ENCODE results near the gene MYCBPAP.

MYCBPAP gene

DNA sequence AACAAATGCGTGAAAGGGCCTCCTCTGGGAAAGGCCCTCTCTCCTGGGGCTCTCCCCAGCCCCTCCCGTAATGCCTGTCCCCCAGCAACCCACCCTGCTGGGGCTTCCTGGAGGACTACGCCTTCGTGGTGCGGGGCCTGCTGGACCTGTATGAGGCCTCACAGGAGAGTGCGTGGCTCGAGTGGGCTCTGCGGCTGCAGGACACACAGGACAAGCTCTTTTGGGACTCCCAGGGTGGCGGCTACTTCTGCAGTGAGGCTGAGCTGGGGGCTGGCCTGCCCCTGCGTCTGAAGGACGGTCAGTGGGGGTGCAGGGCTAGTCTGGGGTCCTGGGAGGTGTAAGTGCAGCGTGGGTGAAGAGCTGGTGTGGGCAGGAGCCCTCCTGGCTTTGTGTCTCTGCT is 43.6 kb downstream of the MYCBPAP start:
- Mint-ChIP-seq H3K27ac (no peak overlapping the region), H3K36me3 (ENCODE audit: low read depth) (no peaks in the 10 kb centered on the region), H3K4me1 (ENCODE audit: low read depth) (peaks cover 3% of the 10 kb centered on the region), H3K9me3 (no peaks in the 10 kb centered on the region), H3K27me3 (peaks cover 5% of the 10 kb centered on the region), H3K4me3 (no peak overlapping the region)
- DNase-seq, result no peak

DNA sequence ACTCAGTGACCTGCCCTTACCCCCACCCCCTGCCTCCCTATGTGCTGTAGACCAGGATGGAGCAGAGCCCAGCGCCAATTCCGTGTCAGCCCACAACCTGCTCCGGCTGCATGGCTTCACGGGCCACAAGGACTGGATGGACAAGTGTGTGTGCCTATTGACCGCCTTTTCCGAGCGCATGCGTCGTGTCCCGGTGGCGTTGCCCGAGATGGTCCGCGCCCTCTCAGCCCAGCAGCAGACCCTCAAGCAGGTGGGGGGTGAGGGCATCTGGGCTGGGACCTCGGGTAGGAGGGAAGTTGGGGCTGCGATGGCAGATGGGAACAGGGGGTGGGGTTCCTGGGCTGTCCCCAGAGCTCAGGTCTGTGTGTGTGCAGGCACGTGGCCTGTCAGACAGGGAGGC is 46.0 kb downstream of the MYCBPAP start:
- Mint-ChIP-seq H3K36me3 (ENCODE audit: low read depth) (no peaks in the 10 kb centered on the region), H3K27me3 (peaks cover 26% of the 10 kb centered on the region), H3K4me1 (ENCODE audit: low read depth) (peaks cover 3% of the 10 kb centered on the region), H3K27ac (no peak overlapping the region), H3K4me3 (no peak overlapping the region), H3K9me3 (no peaks in the 10 kb centered on the region)
- DNase-seq, result no peak

DNA sequence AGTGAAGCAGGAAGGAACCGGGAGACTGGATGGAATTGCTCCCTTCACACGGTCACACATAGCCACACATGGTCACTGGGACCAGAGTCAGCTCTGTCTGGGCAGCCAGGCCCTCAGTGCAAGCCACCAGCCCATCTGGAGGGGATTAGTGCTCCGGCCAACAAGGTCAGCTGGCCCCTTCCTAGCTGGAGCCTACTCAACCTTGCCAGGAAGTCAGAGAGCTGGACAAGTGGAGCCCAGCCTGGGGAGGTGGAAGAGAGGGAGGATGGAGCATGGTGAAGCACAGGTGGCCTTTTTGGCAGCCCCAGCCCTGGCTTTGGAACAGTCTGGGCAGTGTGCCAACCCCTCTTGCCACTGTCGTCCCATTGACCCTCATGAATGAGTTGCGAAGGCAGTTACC is 48.6 kb downstream of the MYCBPAP start:
- peaks cover 38% of the 10 kb centered on the region for H3K27me3 Mint-ChIP-seq

DNA sequence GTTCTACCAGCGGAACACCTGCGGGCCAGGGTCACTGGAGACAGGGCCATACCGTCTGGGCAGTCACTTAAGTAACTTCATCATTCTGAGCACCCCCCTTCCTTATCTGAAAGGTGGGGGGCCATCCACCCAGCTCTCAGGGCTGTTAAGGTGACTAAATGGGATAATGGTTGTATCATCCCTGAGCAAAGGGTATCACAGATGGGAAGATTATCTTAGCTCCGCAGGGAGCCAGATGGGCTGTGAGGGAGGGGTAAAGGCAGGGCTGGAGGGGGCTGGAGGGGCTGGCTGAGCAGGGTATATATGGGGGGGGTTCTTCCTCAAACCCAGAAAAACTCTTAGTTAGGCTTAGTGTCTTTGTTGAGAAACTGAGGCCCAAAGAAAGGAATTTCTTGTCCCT is 49.4 kb downstream of the MYCBPAP start:
- Mint-ChIP-seq H3K4me1 (ENCODE audit: low read depth) (peaks cover 19% of the 10 kb centered on the region), H3K9me3 (no peaks in the 10 kb centered on the region), H3K27ac (no peak overlapping the region), H3K36me3 (ENCODE audit: low read depth) (no peaks in the 10 kb centered on the region), H3K27me3 (peaks cover 45% of the 10 kb centered on the region), H3K4me3 (no peak overlapping the region)
- DNase-seq, result no peak

More for the DNA sequence above, 48.6 kb downstream of the MYCBPAP start:
- Mint-ChIP-seq H3K4me1 (ENCODE audit: low read depth) (peaks cover 14% of the 10 kb centered on the region), H3K9me3 (no peaks in the 10 kb centered on the region), H3K36me3 (ENCODE audit: low read depth) (no peaks in the 10 kb centered on the region), H3K27ac (no peak overlapping the region), H3K4me3 (no peak overlapping the region)
- DNase-seq, result no peak

DNA sequence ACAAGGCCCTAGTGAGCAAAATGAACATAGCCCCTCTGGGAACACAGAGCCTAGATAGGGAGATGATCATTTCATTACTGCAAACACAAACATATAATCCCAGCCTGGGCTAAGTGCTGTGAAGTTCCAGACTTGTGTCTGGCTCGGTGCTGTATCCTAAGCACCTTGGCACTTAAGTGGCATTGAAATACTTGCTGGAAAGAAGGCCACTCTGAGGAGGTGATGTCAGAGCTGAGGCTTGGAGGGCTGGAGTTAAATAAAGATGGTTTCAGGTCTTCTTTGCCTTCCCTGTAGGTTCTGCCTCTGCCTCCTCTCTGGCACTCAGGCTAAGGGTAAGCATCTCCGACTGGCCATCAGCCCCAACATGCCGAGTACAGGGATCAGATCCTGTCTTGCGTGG is 49.9 kb downstream of the MYCBPAP start:
- Mint-ChIP-seq H3K27me3 (peaks cover 47% of the 10 kb centered on the region), H3K4me3 (no peak overlapping the region), H3K4me1 (ENCODE audit: low read depth) (peaks cover 19% of the 10 kb centered on the region), H3K36me3 (ENCODE audit: low read depth) (no peaks in the 10 kb centered on the region), H3K9me3 (no peaks in the 10 kb centered on the region), H3K27ac (no peak overlapping the region)
- no peak for DNase-seq

DNA sequence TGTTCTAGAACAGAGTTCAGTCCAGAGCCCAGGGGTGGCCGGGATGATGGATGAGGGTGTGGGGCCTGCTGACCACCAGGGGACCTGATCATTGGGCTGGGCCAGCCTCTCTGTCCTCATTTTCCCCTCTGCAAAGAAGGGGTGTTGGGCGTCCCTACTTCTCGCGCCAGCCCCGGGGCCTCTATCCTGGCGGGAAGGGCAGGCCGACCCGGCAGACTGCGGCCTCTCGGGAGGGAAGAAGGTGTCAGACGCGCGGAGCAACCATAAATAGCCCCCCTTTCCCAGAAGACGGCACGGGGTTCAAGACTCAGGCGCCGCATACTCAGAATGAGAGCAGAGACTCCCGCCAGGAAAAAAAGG is 50.3 kb downstream of the MYCBPAP start:
- no peak overlapping the region for H3K4me3 Mint-ChIP-seq
- peaks cover 19% of the 10 kb centered on the region for H3K4me1 Mint-ChIP-seq (ENCODE audit: low read depth)
- no peaks in the 10 kb centered on the region for H3K9me3 Mint-ChIP-seq
- H3K27me3 Mint-ChIP-seq, result peaks cover 52% of the 10 kb centered on the region
- no peaks in the 10 kb centered on the region for H3K36me3 Mint-ChIP-seq (ENCODE audit: low read depth)
- no peak overlapping the region for H3K27ac Mint-ChIP-seq
- no peak for DNase-seq

DNA sequence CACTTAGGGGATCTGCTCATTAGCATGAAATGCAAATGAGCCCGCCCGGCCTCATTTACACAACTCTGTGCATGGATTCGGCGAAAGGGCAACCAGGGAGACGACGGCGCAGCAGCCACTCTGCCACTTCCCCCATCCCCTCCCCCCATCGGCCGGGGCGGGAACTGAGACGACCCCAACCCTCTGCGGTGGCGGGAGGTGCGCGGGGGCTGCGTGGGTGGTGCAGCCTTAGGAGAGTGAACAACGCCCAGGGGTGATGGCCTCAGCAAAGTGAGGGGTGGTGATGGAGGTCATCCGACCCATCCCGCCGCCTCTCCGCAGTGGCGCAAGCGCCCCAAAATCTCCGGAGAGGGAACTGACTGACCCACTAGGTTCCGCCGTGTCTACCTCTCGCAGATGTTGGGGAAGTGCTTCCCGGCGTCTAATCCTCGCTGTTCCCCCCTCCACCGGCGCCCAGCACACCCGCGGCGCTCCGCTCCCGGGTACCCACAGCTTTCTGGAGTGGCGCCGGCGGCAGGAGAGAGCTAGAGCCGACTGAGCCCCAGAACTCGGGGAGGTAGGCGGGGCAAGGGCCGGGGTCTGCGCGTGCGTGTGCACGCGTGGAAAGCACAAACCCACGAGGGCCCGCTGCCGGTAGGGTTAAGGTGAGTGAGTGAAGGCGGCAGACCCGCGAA is 50.8 kb downstream of the MYCBPAP start:
- Mint-ChIP-seq H3K4me1 (ENCODE audit: low read depth) (peaks cover 19% of the 10 kb centered on the region), H3K27ac (no peak overlapping the region), H3K27me3 (peaks cover 57% of the 10 kb centered on the region), H3K9me3 (no peaks in the 10 kb centered on the region), H3K36me3 (ENCODE audit: low read depth) (no peaks in the 10 kb centered on the region), H3K4me3 (peak overlapping the region; percentile 46)
- DNase-seq, result peak; percentile 47

DNA sequence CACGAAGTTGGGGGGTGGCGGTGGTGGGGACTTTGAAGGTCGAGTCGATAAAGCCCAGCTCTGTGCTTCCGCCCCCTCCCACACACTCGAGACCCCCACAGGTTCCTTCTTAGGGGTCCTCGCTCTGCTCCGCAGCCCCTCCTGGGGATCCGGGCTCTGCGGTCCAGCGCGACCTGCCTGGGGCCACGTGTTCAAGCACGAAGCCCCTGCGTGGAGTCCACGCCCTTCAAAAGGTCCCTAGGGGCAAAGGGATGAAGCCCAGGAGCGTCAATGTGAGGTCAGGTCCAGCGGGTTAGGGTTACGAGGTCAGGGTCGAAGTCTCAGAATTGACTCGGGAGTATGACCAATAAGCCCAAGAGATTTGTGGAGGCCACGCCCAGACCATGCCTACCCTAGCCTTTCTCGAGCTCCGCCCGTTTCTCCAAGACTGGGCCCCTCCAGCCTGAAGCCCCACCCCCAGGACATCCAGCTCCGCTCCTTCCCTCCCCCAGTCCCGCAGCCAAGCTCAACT is 51.5 kb downstream of the MYCBPAP start:
- Mint-ChIP-seq H3K4me3 (peak overlapping the region; percentile 66), H3K36me3 (ENCODE audit: low read depth) (no peaks in the 10 kb centered on the region), H3K9me3 (no peaks in the 10 kb centered on the region), H3K27ac (no peak overlapping the region), H3K4me1 (ENCODE audit: low read depth) (peaks cover 19% of the 10 kb centered on the region), H3K27me3 (peaks cover 63% of the 10 kb centered on the region)
- DNase-seq, result peak; percentile 56

DNA sequence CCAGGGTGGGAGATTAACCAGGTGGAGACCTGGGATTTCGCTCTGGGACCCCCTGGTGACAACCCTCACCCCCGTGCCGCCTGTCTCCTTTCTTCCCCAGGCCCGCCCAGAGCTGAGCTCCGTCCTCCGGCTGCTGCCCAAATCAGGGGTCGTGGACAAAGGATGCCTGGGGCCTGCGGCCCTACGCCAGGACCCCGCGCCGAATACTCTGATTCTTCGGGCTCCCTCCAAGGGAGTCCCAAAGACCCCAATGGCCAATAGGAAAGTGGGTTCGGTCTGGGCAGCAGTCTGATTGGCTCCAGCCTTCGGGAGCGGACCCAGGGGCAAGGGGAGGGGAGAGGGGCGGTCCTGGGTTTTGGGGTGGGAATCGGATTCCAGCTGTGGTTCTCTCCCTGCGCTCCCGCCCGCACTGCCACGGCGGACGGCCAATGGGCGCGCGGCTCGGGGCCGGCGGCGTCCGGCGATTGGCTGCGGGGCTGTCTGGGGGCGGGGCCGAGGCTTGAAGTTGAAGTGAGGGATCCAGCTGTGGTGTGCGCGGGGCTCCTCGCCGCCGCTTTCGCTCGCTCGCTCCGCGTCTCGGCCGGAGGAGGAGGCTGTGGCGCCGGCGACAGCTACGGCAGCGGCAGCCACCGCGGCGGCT is 52.1 kb downstream of the MYCBPAP start, which contains the start of gene CACNA1G:
TSS of gene CACNA1G (plus strand) at position 531 of the 640 bp plus-strand sequence. CDS start 745 bp downstream, outside the sequence.
- DNase-seq, result peak; percentile 91
- Mint-ChIP-seq H3K4me1 (ENCODE audit: low read depth) (peaks cover 19% of the 10 kb centered on the region), H3K27me3 (peaks cover 69% of the 10 kb centered on the region), H3K27ac (no peak within 1 kb of the TSS), H3K4me3 (peak within 1 kb of the TSS; percentile 66), H3K9me3 (no peaks in the 10 kb centered on the region), H3K36me3 (ENCODE audit: low read depth) (no peaks in the 10 kb centered on the region)

DNA sequence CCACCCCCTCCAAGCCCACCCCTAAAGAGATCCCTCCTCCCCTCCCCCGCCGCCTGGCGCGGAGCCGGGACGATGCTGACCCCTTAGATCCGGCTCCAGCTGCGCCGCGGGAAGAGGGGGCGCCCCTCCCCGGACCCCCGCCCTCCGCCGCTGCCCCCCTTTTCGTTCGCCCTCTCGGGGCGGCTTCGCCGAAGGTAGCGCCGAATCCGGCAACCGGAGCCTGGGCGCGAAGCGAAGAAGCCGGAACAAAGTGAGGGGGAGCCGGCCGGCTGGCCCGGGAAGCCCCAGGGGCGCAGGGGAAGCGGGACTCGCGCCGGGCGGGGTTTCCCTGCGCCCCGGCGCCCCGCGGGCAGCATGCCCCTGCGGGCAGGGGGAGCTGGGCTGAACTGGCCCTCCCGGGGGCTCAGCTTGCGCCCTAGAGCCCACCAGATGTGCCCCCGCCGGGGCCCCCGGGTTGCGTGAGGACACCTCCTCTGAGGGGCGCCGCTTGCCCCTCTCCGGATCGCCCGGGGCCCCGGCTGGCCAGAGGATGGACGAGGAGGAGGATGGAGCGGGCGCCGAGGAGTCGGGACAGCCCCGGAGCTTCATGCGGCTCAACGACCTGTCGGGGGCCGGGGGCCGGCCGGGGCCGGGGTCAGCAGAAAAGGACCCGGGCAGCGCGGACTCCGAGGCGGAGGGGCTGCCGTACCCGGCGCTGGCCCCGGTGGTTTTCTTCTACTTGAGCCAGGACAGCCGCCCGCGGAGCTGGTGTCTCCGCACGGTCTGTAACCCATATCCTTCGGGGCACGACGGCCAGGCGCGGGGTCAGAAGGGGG is 52.9 kb downstream of the MYCBPAP start:
- Mint-ChIP-seq H3K4me1 (ENCODE audit: low read depth) (peaks cover 19% of the 10 kb centered on the region), H3K27ac (no peak overlapping the region), H3K4me3 (no peak overlapping the region), H3K36me3 (ENCODE audit: low read depth) (no peaks in the 10 kb centered on the region), H3K27me3 (peaks cover 77% of the 10 kb centered on the region), H3K9me3 (no peaks in the 10 kb centered on the region)
- peak; percentile 50 for DNase-seq

DNA sequence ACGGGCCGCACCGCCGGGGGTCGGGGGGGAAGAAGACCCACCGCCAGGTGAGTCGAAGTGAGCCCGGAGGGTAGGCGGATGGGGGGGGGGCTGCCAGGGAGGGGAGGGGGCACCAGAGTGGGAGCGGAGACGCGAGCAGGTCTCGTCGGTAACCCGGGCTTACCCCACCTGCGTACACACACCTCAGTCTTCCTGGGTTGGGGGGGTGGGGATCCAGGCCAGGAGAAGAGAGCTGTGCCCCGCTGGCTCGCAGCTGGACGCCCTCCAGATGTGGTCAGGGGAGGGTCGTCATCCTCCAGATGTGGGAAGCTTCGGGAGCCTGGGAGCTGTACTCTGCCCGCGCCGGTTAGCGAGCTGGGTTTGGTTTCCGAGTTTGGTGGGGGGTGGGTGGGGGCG is 53.5 kb downstream of the MYCBPAP start:
- no peaks in the 10 kb centered on the region for H3K9me3 Mint-ChIP-seq
- no peak for DNase-seq
- no peak overlapping the region for H3K27ac Mint-ChIP-seq
- no peak overlapping the region for H3K4me3 Mint-ChIP-seq
- no peaks in the 10 kb centered on the region for H3K36me3 Mint-ChIP-seq (ENCODE audit: low read depth)
- peaks cover 80% of the 10 kb centered on the region for H3K27me3 Mint-ChIP-seq
- H3K4me1 Mint-ChIP-seq (ENCODE audit: low read depth), result peaks cover 19% of the 10 kb centered on the region

DNA sequence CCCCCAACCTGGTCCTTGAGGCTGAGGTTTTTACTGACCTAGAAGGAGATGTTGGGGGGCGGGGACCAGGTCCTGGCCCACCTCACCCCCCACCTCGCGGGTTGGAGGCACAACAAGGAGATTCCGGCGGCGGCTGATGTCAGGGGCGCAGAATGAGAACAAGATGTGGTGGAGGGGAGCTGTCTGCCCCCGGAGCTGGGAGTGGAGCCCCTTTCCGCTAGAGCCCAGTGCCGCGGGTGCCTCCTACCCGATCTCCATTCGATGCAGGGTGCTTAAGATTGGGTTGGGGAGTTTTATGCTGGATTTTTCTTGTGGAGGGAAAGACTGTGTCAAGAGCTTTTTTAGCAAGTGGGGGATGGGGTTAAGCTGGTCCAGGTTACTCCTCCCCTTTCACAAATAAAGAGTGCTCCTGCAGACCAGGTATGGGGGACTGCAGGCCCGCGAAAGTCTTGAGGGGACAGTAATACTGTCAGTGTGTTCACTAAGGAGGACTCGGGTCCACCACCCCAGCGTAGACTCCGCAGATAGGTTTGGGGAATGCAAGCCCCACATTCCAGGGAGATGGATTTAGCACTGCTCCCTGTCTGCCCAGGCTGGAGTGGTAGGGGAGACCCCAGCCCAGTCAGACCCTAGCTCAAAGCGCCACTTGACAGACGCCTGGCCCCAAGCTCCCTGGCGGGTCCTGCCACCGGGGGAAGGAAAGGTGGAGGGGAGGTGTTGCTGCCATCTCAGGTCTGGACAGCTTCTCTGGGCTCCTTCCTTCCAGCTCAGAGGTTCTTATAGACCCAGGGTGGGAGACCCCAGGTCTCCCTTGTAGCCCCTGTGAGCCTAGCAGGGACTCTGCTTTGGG is 54.2 kb downstream of the MYCBPAP start:
- H3K36me3 Mint-ChIP-seq (ENCODE audit: low read depth), result no peaks in the 10 kb centered on the region
- DNase-seq, result no peak
- H3K4me3 Mint-ChIP-seq, result peak overlapping the region; percentile 21
- peaks cover 19% of the 10 kb centered on the region for H3K4me1 Mint-ChIP-seq (ENCODE audit: low read depth)
- H3K27ac Mint-ChIP-seq, result no peak overlapping the region
- no peaks in the 10 kb centered on the region for H3K9me3 Mint-ChIP-seq
- peaks cover 82% of the 10 kb centered on the region for H3K27me3 Mint-ChIP-seq

DNA sequence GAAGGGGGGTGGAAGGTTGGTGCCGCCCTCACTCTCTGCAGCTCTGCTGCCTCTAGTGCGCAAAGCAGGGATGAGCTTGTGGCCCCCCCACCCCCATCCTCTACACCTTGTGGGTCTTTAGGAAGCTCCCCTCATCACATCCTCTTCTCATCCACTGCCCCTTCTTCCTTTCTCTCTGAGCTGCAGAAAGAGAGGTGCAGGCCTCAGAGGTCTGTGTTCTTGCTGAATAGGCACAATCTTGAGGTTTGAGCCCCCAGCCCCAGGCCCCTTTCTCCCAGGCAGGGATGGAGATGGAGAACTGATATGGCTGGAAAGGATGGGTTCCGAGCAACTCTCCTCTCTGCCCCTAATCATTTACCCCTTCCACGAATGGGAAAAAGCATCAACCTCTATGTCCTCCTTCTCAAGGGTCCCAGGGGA is 54.9 kb downstream of the MYCBPAP start:
- H3K27ac Mint-ChIP-seq, result no peak overlapping the region
- H3K4me3 Mint-ChIP-seq, result no peak overlapping the region
- peaks cover 19% of the 10 kb centered on the region for H3K4me1 Mint-ChIP-seq (ENCODE audit: low read depth)
- H3K36me3 Mint-ChIP-seq (ENCODE audit: low read depth), result no peaks in the 10 kb centered on the region
- no peak for DNase-seq
- no peaks in the 10 kb centered on the region for H3K9me3 Mint-ChIP-seq
- H3K27me3 Mint-ChIP-seq, result peaks cover 82% of the 10 kb centered on the region

DNA sequence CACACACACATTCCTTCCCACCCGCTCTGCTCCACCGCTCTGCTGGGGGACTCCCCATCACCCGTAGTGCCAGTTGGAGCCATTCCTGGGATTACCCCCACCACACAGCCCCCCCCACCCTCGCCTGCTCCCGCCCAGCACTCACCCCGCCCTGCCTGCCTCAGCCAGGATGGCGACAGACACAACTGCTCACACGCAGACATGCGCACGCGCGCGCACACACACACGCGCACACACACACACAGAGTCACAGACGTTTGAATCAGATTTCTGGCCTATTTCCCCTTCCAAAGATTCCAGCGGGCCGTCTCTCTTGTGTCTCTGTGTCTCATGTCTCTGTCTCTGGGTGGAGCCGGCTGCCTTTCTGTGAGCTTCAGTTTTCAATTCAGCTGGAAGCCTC is 56.7 kb downstream of the MYCBPAP start:
- Mint-ChIP-seq H3K4me1 (ENCODE audit: low read depth) (peaks cover 9% of the 10 kb centered on the region), H3K27ac (no peak overlapping the region), H3K27me3 (peaks cover 66% of the 10 kb centered on the region), H3K4me3 (no peak overlapping the region), H3K36me3 (ENCODE audit: low read depth) (no peaks in the 10 kb centered on the region), H3K9me3 (no peaks in the 10 kb centered on the region)
- DNase-seq, result no peak
